DND-41 (cell line): Measurements from ENCODE around the gene LENG9.

ENCODE experiments used
- ATAC-seq: fragments of 200-7000 bp; cut with Tn5 transposase; 3 replicates; pipeline ENCODE4 v1.9.1; 2021; ENCODE audit warnings: low read depth; ENCODE audit not compliant: insufficient read depth
- DNase-seq: peaks from one replicate; pipeline ENCODE4 v3.0.0-alpha.2; 2020
- H2AFZ ChIP-seq: 2 replicates; pipeline ENCODE4 v1.6.0; 2012; ENCODE audit warnings: low read depth, low read length
- H3K27ac ChIP-seq: 2 replicates; pipeline ENCODE4 v1.5.1; 2012; ENCODE audit warnings: low read length, inconsistent platforms
- H3K27me3 ChIP-seq: fragments of 200-600 bp; sonication (generic); 2 replicates; pipeline ENCODE4 v1.6.0; 2012; ENCODE audit warnings: low read length, mild to moderate bottlenecking, inconsistent platforms; ENCODE audit not compliant: insufficient read depth, poor library complexity
- H3K36me3 ChIP-seq: 2 replicates; pipeline ENCODE4 v1.5.1; 2012; ENCODE audit warnings: low read length, inconsistent platforms; ENCODE audit not compliant: insufficient read depth
- H3K4me1 ChIP-seq: 2 replicates; pipeline ENCODE4 v1.5.1; 2012; ENCODE audit warnings: mild to moderate bottlenecking, low read length; ENCODE audit not compliant: insufficient read depth
- H3K4me2 ChIP-seq: 2 replicates; pipeline ENCODE4 v1.6.0; 2012; ENCODE audit warnings: mild to moderate bottlenecking, moderate library complexity, low read length, inconsistent platforms; ENCODE audit not compliant: insufficient read depth
- H3K4me3 ChIP-seq, 2 experiments: fragments of 200-600 bp in 1 of 2; shearing (Covaris generic) in 1 of 2; 2 replicates each; pipeline ENCODE4 v1.5.1; 2012 to 2016; ENCODE audit warnings: inconsistent platforms in 2 of 2, low read length in 2 of 2, mild to moderate bottlenecking in 2 of 2, low read depth in 1 of 2, moderate library complexity in 1 of 2
- H3K79me2 ChIP-seq: 2 replicates; pipeline ENCODE4 v1.6.0; 2012; ENCODE audit warnings: low read length, inconsistent platforms; ENCODE audit not compliant: insufficient read depth
- H3K9ac ChIP-seq: 2 replicates; pipeline ENCODE4 v1.6.0; 2012; ENCODE audit warnings: low read depth, mild to moderate bottlenecking, inconsistent platforms, low read length, moderate library complexity
- H3K9me3 ChIP-seq: 2 replicates; pipeline ENCODE4 v1.5.1; 2012; ENCODE audit warnings: low read length, moderate library complexity, mild to moderate bottlenecking, inconsistent platforms; ENCODE audit not compliant: insufficient read depth, severe bottlenecking
- H4K20me1 ChIP-seq: 2 replicates; pipeline ENCODE4 v1.6.0; 2012; ENCODE audit warnings: low read length; ENCODE audit not compliant: insufficient read depth
- CTCF ChIP-seq: IDR thresholded peaks from 2 replicates; pipeline ENCODE4 v1.5.1; 2012; ENCODE audit warnings: borderline replicate concordance, low read length, moderate library complexity, mild to moderate bottlenecking; ENCODE audit not compliant: poor library complexity, severe bottlenecking; ENCODE audit errors: extremely low read depth
- EZH2 ChIP-seq: IDR thresholded peaks from 3 replicates; pipeline ENCODE4 v1.6.1; 2012; ENCODE audit warnings: borderline replicate concordance, low read depth, mild to moderate bottlenecking, moderate library complexity, low read length, inconsistent platforms; ENCODE audit not compliant: severe bottlenecking

Gene LENG9

GRCh38 chr19:54477650-54478049 is 14.1 kb upstream of the LENG9 start:
- H4K20me1 ChIP-seq: 0 out of 2 replicates have a peak, but pooled peaks cover 4% of the 10 kb centered on the region
- H3K79me2 ChIP-seq: no peaks in the 10 kb centered on the region
- H3K4me3 ChIP-seq: no peak overlapping the region
- no peak overlapping the region for H3K9ac ChIP-seq
- no peak overlapping the region for H3K4me2 ChIP-seq
- no peaks in the 10 kb centered on the region for H3K27me3 ChIP-seq
- no peak overlapping the region for H2AFZ ChIP-seq
- ATAC-seq (no peak), DNase-seq (no peak)
- no peaks in the 10 kb centered on the region for H3K9me3 ChIP-seq
- TF ChIP-seq EZH2 (no peak), CTCF (no peak)
- H3K4me1 ChIP-seq: no peaks in the 10 kb centered on the region
- no peak overlapping the region for H3K27ac ChIP-seq
- no peaks in the 10 kb centered on the region for H3K36me3 ChIP-seq

- no peak overlapping the region for H2AFZ ChIP-seq
- no peaks in the 10 kb centered on the region for H3K79me2 ChIP-seq
- no peak for ATAC-seq
- no peaks in the 10 kb centered on the region for H3K9me3 ChIP-seq
- peaks cover 9% of the 10 kb centered on the region for H3K27me3 ChIP-seq
- no peak overlapping the region for H3K4me2 ChIP-seq
- H3K4me1 ChIP-seq: no peaks in the 10 kb centered on the region
- no peak overlapping the region for H3K4me3 ChIP-seq
- H3K27ac ChIP-seq: no peak overlapping the region
- no peak for TF ChIP-seq EZH2
- no peak for DNase-seq
- H3K9ac ChIP-seq: no peak overlapping the region
- 0 out of 2 replicates have a peak, but pooled peaks cover 4% of the 10 kb centered on the region for H4K20me1 ChIP-seq
- H3K36me3 ChIP-seq: no peaks in the 10 kb centered on the region
Measured at GRCh38 chr19:54475706-54476105, 12.1 kb upstream of the LENG9 start.

GRCh38 chr19:54473892-54474372 is 10.4 kb upstream of the LENG9 start:
- no peak overlapping the region for H3K4me2 ChIP-seq
- H3K4me1 ChIP-seq: no peaks in the 10 kb centered on the region
- H2AFZ ChIP-seq: no peak overlapping the region
- no peaks in the 10 kb centered on the region for H3K79me2 ChIP-seq
- no peak for TF ChIP-seq CTCF
- TF ChIP-seq EZH2: no peak
- H4K20me1 ChIP-seq: 0 out of 2 replicates have a peak, but pooled peaks cover 4% of the 10 kb centered on the region
- no peak overlapping the region for H3K4me3 ChIP-seq
- no peak overlapping the region for H3K9ac ChIP-seq
- peaks cover 21% of the 10 kb centered on the region for H3K27me3 ChIP-seq
- no peaks in the 10 kb centered on the region for H3K36me3 ChIP-seq
- no peak overlapping the region for H3K27ac ChIP-seq
- ATAC-seq: no peak
- DNase-seq: no peak
- no peaks in the 10 kb centered on the region for H3K9me3 ChIP-seq

- no peaks in the 10 kb centered on the region for H3K9me3 ChIP-seq
- peaks cover 21% of the 10 kb centered on the region for H3K27me3 ChIP-seq
- 0 out of 2 replicates have a peak, but pooled peaks cover 4% of the 10 kb centered on the region for H4K20me1 ChIP-seq
- no peak within 1 kb of the TSS for H3K4me3 ChIP-seq
- TF ChIP-seq EZH2 (no peak), CTCF (no peak)
- H3K4me2 ChIP-seq: no peak within 1 kb of the TSS
- ATAC-seq (no peak), DNase-seq (no peak)
- no peaks in the 10 kb centered on the region for H3K4me1 ChIP-seq
- H3K36me3 ChIP-seq: no peaks in the 10 kb centered on the region
- H3K9ac ChIP-seq: no peak within 1 kb of the TSS
- no peaks in the 10 kb centered on the region for H3K79me2 ChIP-seq
- H3K27ac ChIP-seq: no peak within 1 kb of the TSS
- no peak within 1 kb of the TSS for H2AFZ ChIP-seq
Measured at GRCh38 chr19:54473071-54473891, 9.7 kb upstream of the LENG9 start, which contains the start of gene CDC42EP5. CDC42EP5 (minus strand) TSS chr19:54473296; CDS start chr19:54465547, 7,749 bp downstream.
